ENCODE data around the gene GSTA2.
"Not testable (repeated sequence)": the region's sequence is repeated elsewhere in the genome, so short reads cannot be mapped to it uniquely, and the experiment has no call there.

The GSTA2 gene

DNA sequence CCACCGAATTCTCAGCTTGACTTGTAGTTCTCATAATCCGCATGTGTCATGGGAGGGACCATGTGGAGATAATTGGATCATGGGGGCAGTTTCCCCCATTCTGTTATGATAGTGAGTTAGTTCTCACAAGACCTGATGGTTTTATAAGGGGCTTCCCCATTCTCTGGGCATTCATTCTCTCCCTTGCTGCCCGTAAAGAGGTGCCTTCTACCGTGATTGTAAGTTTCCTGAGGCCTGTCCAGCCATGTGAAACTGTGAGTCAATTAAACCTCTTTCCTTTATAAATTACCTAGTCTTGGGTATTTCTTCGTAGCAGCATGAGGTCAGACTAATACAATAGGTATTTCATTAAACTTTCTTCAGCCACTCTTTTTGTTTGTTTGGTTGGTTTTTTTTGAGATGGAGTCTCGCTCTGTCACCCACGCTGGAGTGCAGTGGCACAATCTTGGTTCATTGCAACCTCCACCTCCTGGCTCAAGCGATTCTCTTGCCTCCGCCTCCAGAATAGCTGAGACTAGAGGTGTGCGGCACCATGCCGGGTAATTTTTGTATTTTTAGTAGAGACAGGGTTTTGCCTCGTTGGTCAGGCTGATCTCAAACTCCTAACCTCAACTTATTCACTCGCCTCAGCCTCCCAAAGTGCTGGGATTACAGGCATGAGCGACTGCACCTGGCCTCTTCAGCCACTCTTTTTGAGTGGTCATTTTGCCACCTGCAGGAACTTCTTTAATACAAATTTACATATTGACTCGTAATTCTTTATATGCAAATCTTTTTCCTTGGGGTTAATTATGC is 36.3 kb downstream of the GSTA2 start:
- Histone ChIP-seq H3K4me1 (no peaks in the 10 kb centered on the region), H3K4me2 (no peak overlapping the region), H3K27ac (no peak overlapping the region), H3K9ac (no peak overlapping the region), H3K36me3 (no peaks in the 10 kb centered on the region), H3K4me3 (no peak overlapping the region), H3K9me3 (no peaks in the 10 kb centered on the region), H4K20me1 (no peaks in the 10 kb centered on the region), H3K27me3 (no peaks in the 10 kb centered on the region)
- no peak for TF ChIP-seq Cebpa-rat (IDR thresholded peaks at IDR 0.05)

DNA sequence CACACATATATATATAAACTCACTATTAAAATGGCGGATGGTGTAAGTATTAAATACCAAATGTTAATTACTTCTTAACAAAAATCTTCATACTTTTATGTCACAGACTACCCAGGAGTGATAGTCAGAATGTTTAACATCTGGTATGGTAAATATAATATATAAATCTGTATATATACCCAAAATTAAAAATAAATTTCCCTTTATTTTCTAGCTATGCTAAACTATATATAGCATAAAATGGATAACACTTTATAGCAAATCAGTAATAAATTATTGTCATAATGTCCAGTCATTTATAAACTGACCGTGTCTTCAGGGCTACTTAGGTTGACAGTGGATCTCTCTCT is 37.1 kb downstream of the GSTA2 start:
- Histone ChIP-seq H3K9me3 (no peaks in the 10 kb centered on the region), H3K9ac (no peak overlapping the region), H3K4me3 (no peak overlapping the region), H3K36me3 (no peaks in the 10 kb centered on the region), H4K20me1 (no peaks in the 10 kb centered on the region), H3K4me2 (no peak overlapping the region), H3K4me1 (no peaks in the 10 kb centered on the region), H3K27me3 (no peaks in the 10 kb centered on the region), H3K27ac (no peak overlapping the region)
- no peak for TF ChIP-seq Cebpa-rat (IDR thresholded peaks at IDR 0.05)

DNA sequence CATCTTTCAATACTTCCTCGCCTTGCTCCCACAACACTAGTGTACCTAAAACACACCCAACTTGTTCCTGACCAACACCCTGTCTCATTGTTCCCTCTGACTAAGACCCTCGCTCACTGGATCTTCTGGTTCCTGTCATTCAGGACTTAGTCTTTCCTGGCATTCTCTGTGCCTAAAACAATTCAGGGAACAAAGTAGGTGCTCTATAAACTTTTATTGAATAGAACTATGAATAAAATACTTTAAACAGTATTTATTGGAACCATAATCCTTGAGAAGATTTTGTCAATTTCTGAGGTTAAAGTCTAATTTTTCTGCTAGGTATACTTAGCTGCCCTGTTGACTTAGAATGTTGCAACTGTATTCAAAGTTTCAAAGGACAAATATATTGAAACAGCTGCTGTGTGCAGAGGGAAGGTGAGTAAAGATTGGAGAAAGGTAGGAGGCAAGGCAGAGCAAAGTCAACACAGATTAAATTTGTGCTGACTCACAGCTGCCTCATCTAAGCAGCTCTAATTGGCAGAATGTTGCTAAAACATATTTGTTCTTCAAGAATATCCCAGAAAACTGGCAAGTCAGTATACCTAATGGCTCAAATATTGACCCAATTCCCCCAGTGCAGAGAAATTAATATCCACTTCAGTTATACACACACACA is 37.6 kb downstream of the GSTA2 start:
- TF ChIP-seq Cebpa-rat (IDR thresholded peaks at IDR 0.05): no peak
- Histone ChIP-seq H3K4me3 (no peak overlapping the region), H3K9ac (no peak overlapping the region), H3K36me3 (no peaks in the 10 kb centered on the region), H4K20me1 (no peaks in the 10 kb centered on the region), H3K4me2 (no peak overlapping the region), H3K27ac (no peak overlapping the region), H3K4me1 (no peaks in the 10 kb centered on the region), H3K27me3 (no peaks in the 10 kb centered on the region), H3K9me3 (no peaks in the 10 kb centered on the region)

DNA sequence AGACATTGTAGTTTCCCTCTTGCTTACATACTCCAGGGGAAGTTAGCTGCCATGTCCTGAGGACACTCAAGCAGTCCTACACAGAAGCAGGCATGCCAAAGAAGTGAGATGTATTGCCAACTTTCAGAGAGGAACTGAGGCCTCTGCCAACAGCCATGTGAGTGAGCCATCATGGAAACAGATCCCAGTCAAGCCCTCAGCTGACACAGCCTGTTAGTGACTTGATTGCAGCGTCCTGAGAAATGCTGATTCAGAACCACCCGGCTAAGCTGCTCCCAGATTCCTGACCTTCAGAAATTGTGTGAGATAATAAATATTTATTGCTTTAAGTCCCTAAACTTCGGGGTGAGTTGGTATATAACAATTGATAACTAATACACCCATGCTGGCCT is 38.1 kb downstream of the GSTA2 start:
- Histone ChIP-seq H3K9me3 (no peaks in the 10 kb centered on the region), H3K36me3 (no peaks in the 10 kb centered on the region), H3K4me2 (no peak overlapping the region), H3K4me1 (no peaks in the 10 kb centered on the region), H3K27me3 (no peaks in the 10 kb centered on the region), H4K20me1 (no peaks in the 10 kb centered on the region), H3K9ac (no peak overlapping the region), H3K4me3 (no peak overlapping the region), H3K27ac (no peak overlapping the region)
- TF ChIP-seq Cebpa-rat (IDR thresholded peaks at IDR 0.05): no peak

DNA sequence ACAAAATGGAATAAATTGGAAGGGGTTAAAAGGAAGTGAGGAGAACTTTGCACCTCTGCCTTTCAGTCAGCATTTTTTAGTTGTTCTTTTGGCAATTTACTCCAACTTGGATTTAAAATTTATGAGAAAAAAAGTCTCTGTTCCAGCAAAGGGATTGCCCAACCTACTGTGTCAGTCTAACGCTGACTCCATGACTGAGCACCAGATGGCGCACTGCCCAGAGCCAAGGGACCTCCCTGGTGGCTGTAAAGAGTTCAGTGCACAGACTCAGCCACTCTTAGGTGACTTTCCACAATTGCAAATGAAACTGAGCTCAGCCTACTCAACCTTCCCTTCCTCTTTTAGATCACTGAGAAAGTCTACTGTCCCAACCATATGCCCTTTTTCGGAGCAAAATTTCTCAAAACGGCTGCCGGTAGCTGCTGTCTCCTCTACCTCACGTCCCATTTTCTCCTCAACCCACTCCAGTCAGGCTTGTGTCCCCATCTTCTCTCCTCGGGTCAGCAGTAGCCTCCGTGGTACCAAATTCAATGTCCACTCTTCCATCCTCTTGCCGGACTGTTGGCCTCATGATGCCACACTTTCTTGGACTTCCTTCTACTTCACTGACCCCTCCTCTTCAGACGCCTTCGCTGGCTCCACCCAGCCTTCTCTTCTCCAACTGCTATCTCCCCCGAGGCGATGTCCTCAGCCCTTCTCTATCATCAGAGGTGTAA is 38.7 kb downstream of the GSTA2 start:
- H3K4me2 ChIP-seq: no peak overlapping the region
- H3K27ac ChIP-seq: no peak overlapping the region
- peak; percentile 53 for TF ChIP-seq Cebpa-rat (IDR thresholded peaks at IDR 0.05)
- no peak overlapping the region for H3K9ac ChIP-seq
- no peaks in the 10 kb centered on the region for H3K9me3 ChIP-seq
- no peaks in the 10 kb centered on the region for H3K36me3 ChIP-seq
- H4K20me1 ChIP-seq: no peaks in the 10 kb centered on the region
- H3K4me3 ChIP-seq: no peak overlapping the region
- H3K4me1 ChIP-seq: no peaks in the 10 kb centered on the region
- H3K27me3 ChIP-seq: no peaks in the 10 kb centered on the region

DNA sequence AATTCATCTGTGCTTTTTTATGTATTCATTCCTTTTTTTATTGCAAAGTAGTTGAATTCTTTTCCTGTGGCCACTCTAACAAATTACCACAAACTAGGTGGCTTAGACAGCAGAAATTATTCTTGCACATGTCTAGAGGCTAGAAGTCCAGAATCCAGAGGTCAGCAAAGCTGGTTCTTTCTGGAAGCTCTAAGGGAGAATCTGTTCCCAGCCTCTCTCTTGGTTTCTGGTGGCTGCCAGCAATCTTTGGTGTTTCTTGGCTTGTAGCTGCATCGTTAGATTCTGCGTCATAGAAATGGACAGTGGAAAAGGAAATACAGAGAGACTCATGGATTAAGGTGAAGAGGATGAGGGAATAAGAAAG is 39.3 kb downstream of the GSTA2 start:
- H3K36me3 ChIP-seq: no peaks in the 10 kb centered on the region
- no peaks in the 10 kb centered on the region for H4K20me1 ChIP-seq
- no peak for TF ChIP-seq Cebpa-rat (IDR thresholded peaks at IDR 0.05)
- no peaks in the 10 kb centered on the region for H3K27me3 ChIP-seq
- H3K9me3 ChIP-seq: no peaks in the 10 kb centered on the region
- no peak overlapping the region for H3K9ac ChIP-seq
- H3K4me1 ChIP-seq: no peaks in the 10 kb centered on the region
- no peak overlapping the region for H3K27ac ChIP-seq
- no peak overlapping the region for H3K4me3 ChIP-seq
- H3K4me2 ChIP-seq: no peak overlapping the region

DNA sequence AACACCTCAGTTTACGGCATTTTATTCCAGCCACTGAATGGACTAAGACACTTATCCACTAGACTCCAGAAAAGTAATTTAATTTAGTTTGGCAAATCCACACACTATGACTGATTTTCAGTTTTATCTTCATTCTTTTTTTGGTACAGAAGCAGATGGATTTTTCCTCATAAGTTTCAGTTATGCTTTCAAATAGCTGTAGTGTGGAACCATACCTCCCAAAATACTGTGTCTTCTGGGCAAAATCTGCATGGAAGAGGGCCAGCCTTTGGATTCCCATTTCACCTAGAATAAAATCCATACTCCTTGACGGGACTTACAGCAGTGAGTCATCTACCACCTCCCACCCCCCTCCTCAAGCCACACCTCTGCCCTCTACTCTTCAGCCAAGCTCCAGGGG is 43.0 kb downstream of the GSTA2 start:
- Histone ChIP-seq H3K36me3 (no peaks in the 10 kb centered on the region), H3K4me1 (no peaks in the 10 kb centered on the region), H3K27ac (no peak overlapping the region), H3K9me3 (no peaks in the 10 kb centered on the region), H3K4me3 (no peak overlapping the region), H3K27me3 (no peaks in the 10 kb centered on the region), H3K9ac (no peak overlapping the region), H4K20me1 (no peaks in the 10 kb centered on the region), H3K4me2 (no peak overlapping the region)
- no peak for TF ChIP-seq Cebpa-rat (IDR thresholded peaks at IDR 0.05)

DNA sequence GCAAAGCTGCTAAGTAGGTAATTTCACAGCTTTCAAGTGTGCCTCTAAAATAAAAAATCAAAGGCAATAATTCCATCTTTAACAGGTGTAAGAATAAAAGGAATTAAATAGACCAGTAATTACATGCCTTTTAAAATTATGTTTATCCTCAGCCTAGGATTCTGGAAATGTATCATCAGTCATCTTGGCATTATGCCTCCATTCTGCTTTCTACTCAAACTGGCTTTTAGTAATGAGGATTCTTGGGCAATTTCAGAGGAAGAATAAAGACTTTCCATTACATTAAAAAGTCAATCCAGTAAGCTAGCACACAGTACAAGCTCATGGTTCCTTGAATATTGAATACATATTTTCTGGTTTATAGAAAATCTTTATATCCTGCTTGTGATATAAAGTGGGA is 44.7 kb downstream of the GSTA2 start:
- Histone ChIP-seq H3K36me3 (no peaks in the 10 kb centered on the region), H4K20me1 (no peaks in the 10 kb centered on the region), H3K9me3 (no peaks in the 10 kb centered on the region), H3K9ac (no peak overlapping the region), H3K27me3 (no peaks in the 10 kb centered on the region), H3K4me1 (no peaks in the 10 kb centered on the region), H3K27ac (no peak overlapping the region), H3K4me2 (no peak overlapping the region), H3K4me3 (no peak overlapping the region)
- TF ChIP-seq Cebpa-rat (IDR thresholded peaks at IDR 0.05): no peak

DNA sequence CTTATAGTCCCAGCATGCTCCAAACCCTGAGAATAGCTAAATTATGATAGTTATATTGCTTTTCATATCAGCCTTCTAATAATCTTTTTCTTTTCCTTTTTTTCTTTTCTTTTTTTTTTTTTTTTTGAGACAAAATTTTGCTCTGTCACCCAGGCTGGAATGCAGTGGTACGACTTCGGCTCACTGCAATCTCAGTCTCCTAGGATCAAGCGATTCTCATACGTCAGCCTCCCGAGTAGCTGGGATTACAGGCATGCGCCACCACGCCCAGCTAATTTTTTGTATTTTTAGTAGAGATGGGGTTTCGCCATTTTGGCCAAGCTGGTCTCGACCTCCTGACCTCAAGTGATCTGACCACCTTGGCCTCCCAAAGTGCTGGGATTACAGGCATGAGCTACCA is 48.5 kb downstream of the GSTA2 start:
- H4K20me1 ChIP-seq: not testable (repeated sequence)

DNA sequence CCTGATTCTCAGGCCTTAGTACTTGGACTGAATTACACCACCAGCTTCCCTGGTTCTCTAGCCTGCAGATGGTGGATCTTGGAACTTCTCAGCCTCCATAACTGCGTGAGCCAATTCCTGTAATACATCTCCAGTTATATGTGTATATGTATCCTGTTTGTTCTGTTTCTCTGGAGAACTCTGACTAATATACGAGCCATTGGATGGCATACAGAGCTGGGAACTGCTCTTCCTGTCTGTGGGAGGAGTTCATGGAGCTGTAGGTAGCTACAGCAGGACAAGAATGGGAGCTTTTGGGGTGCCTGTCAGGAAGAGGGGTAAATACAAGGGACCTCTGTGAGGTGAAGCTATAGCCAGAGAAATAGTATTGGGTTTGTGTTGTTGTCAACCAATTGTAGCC is 51.1 kb downstream of the GSTA2 start:
- H3K9me3 ChIP-seq: peaks cover 16% of the 10 kb centered on the region
- no peak for TF ChIP-seq Cebpa-rat (IDR thresholded peaks at IDR 0.05)
- H3K27ac ChIP-seq: no peak overlapping the region
- H3K36me3 ChIP-seq: no peaks in the 10 kb centered on the region
- H3K27me3 ChIP-seq: no peaks in the 10 kb centered on the region
- H4K20me1 ChIP-seq: no peaks in the 10 kb centered on the region
- H3K4me3 ChIP-seq: no peak overlapping the region
- no peak overlapping the region for H3K4me2 ChIP-seq
- H3K9ac ChIP-seq: no peak overlapping the region
- no peaks in the 10 kb centered on the region for H3K4me1 ChIP-seq

More for the DNA sequence above, 48.5 kb downstream of the GSTA2 start:
- not testable (repeated sequence) for H3K4me3 ChIP-seq, H3K4me1 ChIP-seq, H3K27me3 ChIP-seq, H3K36me3 ChIP-seq, H3K9ac ChIP-seq, H3K27ac ChIP-seq, H3K4me2 ChIP-seq, H3K9me3 ChIP-seq

Measured in BLaER1 (cell line).